Right lung (tissue), 5 donors: Measurements from ENCODE around the gene TEDC1. TPM values are rescaled to one million over a fixed set of nuclear protein-coding genes. Genes with fewer than 3 reads are reported as not detected.
"Not testable (repeated sequence)": the region's sequence is repeated elsewhere in the genome, so short reads cannot be mapped to it uniquely, and the experiment has no call there.

Experiments
- DNase-seq, 2 donors: peaks; one replicate each; pipeline ENCODE4 v3.0.0-alpha.2; 2013
- polyA plus RNA-seq, 5 donors: library from polyadenylated mRNA; unstranded; fragments of 120-200 nt; gene quantifications; one replicate each; pipeline versions ENCODE4 v1.2.1 to v1.2.3, GENCODE V29; 2013; ENCODE audit warnings: inconsistent platforms in 1 of 5, low replicate concordance in 1 of 5; ENCODE audit not compliant: insufficient read length in 5 of 5, insufficient read depth in 1 of 5

Gene TEDC1
- polyA plus RNA-seq, 5 donors: 5.6 to 11.7 (median 8.2) TPM

DNA sequence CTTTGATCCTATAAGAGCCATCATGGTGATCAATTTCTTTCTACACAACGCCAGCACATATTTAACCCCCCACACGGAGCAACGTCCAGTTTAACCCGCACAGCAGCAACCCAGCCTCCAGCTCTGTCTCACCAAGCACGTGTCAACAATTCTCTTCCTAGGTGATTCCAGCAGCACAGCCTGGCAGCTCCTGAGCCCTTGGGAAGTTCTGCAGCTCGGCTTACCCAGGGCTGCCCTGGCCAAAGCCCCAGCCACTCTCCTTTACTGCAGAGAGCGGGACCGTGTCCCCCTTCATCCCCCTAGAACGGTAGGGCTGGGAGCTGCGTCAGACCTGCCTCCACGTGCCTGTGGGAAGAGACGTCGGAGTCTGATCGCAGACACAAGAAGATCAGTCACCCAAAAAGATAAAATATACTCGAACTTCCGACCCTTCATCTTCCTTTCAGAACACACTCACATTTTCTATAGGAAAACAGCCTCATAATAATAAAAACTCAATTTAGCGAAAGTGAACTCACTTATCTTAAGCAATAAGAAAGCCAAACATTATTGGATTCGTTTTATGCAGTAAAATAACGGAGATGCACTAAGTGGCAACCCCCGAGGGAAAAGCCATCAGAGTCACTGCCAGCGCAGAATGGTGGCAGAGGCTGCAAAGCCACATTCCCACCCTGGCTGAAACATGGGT, 42.9 kb downstream of the TEDC1 start:
- DNase-seq: no peak

GRCh38 chr14:105534586-105534985, 43.5 kb downstream of the TEDC1 start:
- DNase-seq: no peak

GRCh38 chr14:105536051-105536450, 45.0 kb downstream of the TEDC1 start:
- no peak for DNase-seq

DNA sequence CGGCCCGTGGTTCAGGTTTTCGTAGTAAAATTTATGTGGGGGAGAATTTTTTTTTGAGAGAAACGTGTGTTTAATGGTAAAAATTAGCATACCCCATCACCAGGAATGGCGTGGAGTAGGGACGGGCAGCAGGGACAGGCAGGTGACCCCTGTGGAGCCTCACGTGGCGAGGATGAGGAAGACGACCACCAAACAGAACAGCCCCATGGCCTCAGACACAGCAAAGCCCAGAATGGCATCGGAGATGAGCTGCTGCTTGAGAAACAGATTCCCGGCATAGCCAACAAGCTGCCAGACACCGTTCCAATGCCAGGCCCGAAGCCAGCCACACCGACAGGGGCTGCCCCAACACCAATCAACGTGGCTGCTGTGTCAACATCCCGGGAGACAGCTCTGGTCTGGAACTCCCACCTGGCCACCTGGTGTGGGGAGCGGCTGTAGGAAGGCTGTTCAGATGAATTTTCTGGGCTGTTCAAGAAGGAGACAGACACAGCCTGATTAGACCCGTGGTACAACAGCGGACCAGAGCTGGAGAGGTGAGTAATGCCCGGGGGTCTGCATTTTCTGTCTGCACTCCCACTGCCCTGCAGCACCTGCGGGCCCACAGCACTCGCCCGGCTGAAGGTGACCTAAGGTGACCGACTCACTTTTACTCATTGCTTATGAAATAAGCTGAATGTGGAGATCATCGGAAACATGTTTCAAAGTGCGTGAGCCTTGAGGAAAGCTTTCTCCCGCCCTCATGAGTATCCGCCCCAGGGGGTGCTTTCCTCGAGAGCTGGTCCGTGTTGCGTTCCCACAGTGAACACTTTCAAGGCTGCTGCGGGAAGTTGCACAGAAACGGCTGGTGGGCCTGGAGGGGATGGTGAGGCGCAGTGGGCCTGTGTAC, 45.9 kb downstream of the TEDC1 start:
- DNase-seq: no peak

DNA sequence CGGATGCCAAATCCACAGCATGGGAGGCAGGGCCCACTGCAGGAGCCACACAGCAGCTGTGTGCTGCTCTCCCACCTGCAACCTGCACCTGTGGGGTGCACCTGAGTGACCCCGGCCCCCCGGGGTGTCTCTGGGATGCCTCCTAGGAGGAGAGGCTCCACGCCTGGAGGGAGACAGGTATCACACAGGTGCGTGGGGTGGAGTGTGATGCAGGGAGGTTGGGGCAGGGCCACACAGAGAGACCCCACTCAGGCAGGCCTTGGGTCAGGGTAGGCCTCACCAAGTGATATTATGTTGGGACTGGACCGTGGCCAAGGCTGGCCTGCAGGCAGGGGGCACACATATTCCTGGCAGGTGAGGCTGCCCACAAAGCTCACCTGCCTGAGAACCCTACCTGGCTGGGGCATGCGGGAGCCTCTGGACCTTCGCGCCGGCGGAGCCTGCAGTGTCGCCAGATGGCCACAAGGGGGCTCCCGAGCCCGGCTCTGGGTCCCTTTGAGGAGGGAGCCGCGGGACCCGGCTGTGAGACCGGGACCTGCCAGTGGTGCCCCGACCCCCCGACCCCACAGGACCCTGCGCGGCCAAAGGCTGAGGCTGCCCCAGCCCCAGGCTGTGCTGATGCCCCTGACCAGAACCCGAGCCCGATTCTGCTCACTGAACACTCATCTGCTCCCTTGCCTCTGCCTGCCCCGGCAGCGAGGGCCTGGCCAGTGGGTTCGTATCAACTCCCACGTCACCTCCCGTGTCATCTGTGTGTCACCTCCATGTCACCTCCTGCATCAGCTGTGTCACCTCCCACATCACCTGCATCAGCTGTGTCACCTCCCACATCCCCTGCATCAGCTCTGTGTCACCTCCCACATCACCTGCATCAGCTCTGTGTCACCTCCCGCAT, 46.8 kb downstream of the TEDC1 start:
- DNase-seq: no peak

DNA sequence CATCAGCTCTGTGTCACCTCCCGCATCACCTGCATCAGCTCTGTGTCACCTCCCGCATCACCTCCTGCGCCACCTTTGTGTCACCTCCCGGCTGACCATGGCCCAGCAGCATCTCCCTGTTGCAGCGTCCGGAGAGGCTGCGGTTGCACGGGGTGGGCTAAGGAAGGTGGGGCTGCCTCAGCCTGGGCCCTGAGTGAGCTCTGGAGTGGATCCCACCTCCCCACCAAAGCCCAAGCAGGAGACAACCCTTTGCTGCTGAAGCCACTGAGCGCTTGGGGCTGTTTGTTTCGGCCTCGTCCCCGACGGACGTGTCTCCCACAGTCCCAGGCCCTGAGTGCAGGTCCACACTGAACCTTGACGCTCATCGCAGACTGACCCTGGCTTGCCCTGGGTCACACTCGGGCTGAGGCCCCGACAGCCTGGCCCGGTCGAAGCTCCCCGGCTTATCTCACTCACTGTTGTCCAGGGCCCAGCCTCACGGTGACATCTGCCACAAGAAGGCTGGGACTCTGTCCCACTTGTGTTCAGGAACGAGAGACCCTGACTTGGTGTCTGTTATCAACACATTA, 47.5 kb downstream of the TEDC1 start:
- DNase-seq: no peak

DNA sequence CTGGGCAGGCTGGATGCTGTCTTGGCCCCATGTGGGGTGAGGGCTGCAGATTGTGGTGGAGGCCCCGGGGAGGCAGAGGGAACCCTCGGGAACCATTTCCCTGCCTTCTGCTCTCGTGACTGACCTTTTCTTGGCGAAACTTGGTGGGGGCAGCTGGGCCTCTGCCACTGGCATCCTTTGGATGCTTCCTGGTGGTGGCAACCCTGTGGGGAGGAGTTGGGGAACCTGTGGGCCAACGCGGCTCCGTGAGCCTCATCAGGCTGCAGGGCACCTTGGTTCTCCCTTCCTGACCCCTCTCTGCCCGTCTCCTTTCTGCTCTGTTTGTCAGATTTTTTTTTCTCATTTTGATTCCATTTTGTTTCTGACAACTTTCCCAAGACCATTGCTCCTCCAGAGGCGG, 49.8 kb downstream of the TEDC1 start:
- no peak for DNase-seq

GRCh38 chr14:105541218-105541875, 50.3 kb downstream of the TEDC1 start:
- DNase-seq: no peak

GRCh38 chr14:105545676-105546075, 54.6 kb downstream of the TEDC1 start:
- DNase-seq: not testable (repeated sequence)

DNA sequence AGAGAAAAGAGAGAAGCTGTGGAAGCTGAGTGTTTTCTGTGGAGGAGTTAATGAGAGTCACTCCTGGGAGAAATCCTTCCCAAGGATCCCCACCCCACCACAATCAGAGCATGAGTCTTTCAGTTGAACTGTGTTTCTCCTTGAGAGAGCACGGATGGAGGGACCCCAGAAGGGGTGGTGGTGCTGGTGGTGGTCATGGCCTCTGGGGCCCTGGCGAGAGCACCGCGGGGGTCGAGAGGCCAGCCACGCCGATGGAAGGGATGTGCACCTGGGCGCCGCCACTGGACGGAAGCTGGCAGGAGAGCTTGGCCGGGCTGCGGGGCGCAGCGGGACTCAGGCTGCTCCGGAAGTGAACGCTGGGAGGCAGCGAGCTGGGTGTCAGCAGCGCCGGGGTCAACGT, 55.4 kb downstream of the TEDC1 start:
- not testable (repeated sequence) for DNase-seq

DNA sequence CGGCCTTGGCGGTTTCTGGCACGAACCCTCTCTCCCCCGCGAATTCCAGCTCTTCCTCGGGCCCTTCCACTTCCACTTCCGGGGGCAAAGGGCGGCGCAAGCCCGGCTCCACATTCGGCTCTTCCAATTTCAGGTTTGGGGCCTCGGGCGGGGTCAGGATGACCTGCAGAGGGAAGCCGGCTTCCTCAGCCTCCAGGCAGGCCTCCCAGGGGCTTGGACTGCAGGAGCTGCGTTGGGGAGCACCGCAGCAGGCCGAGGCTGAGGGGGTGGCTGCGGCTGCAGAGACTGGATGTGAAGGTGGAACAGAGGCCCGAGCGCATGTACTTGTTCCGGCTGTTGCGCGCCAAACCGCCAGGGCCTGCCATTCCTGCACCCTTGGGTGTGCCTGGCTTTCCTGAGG, 56.0 kb downstream of the TEDC1 start:
- DNase-seq: not testable (repeated sequence)

DNA sequence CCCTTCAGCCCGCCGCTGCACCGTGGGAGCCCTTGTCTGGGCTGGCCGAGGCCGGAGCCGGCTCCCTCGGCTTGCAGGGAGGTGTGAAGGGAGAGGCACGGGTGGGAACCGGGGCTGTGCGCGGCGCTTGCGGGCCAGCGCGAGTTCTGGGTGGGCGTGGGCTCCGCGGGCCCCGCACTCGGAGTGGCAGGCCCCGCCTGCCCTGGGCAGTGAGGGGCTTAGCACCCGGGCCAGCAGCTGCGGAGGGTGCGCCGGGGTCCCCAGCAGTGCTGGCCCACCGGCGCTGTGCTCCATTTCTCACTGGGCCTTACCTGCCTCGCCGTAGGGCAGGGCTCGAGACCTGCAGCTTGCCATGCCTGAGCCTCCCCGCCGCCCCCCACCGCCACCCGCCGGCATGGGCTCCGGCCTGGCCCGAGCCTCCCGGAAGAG, 56.7 kb downstream of the TEDC1 start:
- DNase-seq: no peak

Other genes starting within 250 kb of the TEDC1 start
- 10 to 100 TPM; 29.8 to 47.8 (median 37.3) TPM for gene BTBD6, start 242.7 kb upstream of the TEDC1 start, polyA plus RNA-seq
- 10 to 100 TPM; 27.3 to 41.1 (median 30.5) TPM for gene BRF1, start 190.2 kb upstream of the TEDC1 start, polyA plus RNA-seq
- 10 to 100 TPM; 61.8 to 92.3 (median 77.3) TPM for gene PACS2, start 176.5 kb upstream of the TEDC1 start, polyA plus RNA-seq
- 1 to 10 TPM in 4 of 5 donors, under 1 TPM in 1; 0.96 to 3.6 (median 1.4) TPM for gene TEX22, start 92.7 kb upstream of the TEDC1 start, polyA plus RNA-seq
- gene MTA1, start 71.4 kb upstream of the TEDC1 start, polyA plus RNA-seq: 100 to 1,000 TPM in 4 of 5 donors, 10 to 100 TPM in 1; 85.8 to 159 (median 125) TPM
- 100 to 1,000 TPM; 121 to 333 (median 174) TPM for gene CRIP2, start 16.4 kb upstream of the TEDC1 start, polyA plus RNA-seq
- gene CRIP1, start 4.4 kb upstream of the TEDC1 start, polyA plus RNA-seq: 100 to 1,000 TPM in 2 of 5 donors, 10 to 100 TPM in 3; 68.3 to 158 (median 83.2) TPM
- 1 to 10 TPM; 2.3 to 8.4 (median 3.3) TPM for gene TMEM121, start 35.3 kb downstream of the TEDC1 start, polyA plus RNA-seq